HEK293 (cell line): ENCODE data around the gene TYRO3.

Source experiments
- KLF1 ChIP-seq: fragments of 450-650 bp; formaldehyde crosslinking; IDR thresholded peaks from 2 replicates; pipeline ENCODE4 v1.5.1; 2016; ENCODE audit warnings: missing biosample characterization, missing genetic modification characterization
- MYNN ChIP-seq: fragments of 450-650 bp; formaldehyde crosslinking; IDR thresholded peaks from 2 replicates; pipeline ENCODE4 v1.5.1; 2016; ENCODE audit warnings: missing biosample characterization, missing genetic modification characterization, borderline replicate concordance
- MZF1 ChIP-seq: fragments of 450-650 bp; formaldehyde crosslinking; IDR thresholded peaks from 2 replicates; pipeline ENCODE4 v1.5.1; 2017; ENCODE audit warnings: missing biosample characterization, missing genetic modification characterization, borderline replicate concordance
- TCF7L2 ChIP-seq: IDR thresholded peaks from 2 replicates; pipeline ENCODE4 v1.6.1; 2011; ENCODE audit warnings: low read depth, mild to moderate bottlenecking, inconsistent platforms, low read length, moderate library complexity, borderline replicate concordance
- ZNF248 ChIP-seq: fragments of 450-650 bp; formaldehyde crosslinking; IDR thresholded peaks from 2 replicates; pipeline ENCODE4 v1.5.1; 2017; ENCODE audit warnings: missing biosample characterization, missing genetic modification characterization
- ZNF426 ChIP-seq: fragments of 450-650 bp; formaldehyde crosslinking; IDR thresholded peaks from 2 replicates; pipeline ENCODE4 v1.5.1; 2017; ENCODE audit warnings: missing biosample characterization, missing genetic modification characterization, mild to moderate bottlenecking, inconsistent platforms, moderate library complexity
- ZNF785 ChIP-seq: fragments of 450-650 bp; formaldehyde crosslinking; IDR thresholded peaks from 2 replicates; pipeline ENCODE4 v1.5.1; 2016; ENCODE audit warnings: missing biosample characterization, missing genetic modification characterization
- ZSCAN16 ChIP-seq: fragments of 450-650 bp; formaldehyde crosslinking; IDR thresholded peaks from 2 replicates; pipeline ENCODE4 v1.5.1; 2016; ENCODE audit warnings: missing biosample characterization, missing genetic modification characterization
- TF ChIP-seq, protein P1 (sequence below): fragments of 450-650 bp; formaldehyde crosslinking; IDR thresholded peaks from 2 replicates; pipeline ENCODE4 v1.5.1; 2016; ENCODE audit warnings: missing biosample characterization, missing genetic modification characterization
- TF ChIP-seq, protein P2 (sequence below): fragments of 450-650 bp; formaldehyde crosslinking; IDR thresholded peaks from 2 replicates; pipeline ENCODE4 v1.5.1; 2017; ENCODE audit warnings: missing biosample characterization, missing genetic modification characterization

DNA sequence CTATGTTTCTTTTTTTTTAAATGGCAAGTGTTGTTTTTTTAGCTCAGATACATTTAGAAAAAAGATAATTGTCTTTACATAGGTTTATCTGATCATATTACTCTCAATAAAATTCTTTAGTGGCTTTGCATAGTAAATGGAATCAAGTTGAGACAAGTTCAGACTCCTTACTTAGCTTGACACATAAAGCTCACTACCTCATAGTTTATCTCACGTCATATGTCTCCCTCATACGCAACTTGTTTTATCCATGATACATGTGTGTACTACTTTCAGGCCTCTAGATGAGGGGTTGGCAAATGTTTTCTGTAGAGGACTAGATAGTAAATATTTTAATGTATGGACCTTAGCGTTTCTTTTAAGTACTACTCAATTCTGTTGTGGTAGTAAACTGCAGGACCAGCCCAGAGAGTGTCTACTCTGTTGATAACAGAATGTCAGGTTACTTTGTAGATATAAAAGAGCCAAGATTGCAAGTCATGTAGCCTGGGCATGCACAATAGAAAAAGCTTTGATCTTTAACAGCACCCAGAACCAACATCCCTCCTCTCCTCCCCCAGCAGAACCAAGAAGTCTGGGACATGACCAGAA lies 73.0 kb downstream of the TYRO3 start:
- TF ChIP-seq KLF1 (tag by site-specific recombination), result no peak
- no peak for TF ChIP-seq MYNN (tag by site-specific recombination)
- no peak for TF ChIP-seq TCF7L2
- TF ChIP-seq, protein P1, sequence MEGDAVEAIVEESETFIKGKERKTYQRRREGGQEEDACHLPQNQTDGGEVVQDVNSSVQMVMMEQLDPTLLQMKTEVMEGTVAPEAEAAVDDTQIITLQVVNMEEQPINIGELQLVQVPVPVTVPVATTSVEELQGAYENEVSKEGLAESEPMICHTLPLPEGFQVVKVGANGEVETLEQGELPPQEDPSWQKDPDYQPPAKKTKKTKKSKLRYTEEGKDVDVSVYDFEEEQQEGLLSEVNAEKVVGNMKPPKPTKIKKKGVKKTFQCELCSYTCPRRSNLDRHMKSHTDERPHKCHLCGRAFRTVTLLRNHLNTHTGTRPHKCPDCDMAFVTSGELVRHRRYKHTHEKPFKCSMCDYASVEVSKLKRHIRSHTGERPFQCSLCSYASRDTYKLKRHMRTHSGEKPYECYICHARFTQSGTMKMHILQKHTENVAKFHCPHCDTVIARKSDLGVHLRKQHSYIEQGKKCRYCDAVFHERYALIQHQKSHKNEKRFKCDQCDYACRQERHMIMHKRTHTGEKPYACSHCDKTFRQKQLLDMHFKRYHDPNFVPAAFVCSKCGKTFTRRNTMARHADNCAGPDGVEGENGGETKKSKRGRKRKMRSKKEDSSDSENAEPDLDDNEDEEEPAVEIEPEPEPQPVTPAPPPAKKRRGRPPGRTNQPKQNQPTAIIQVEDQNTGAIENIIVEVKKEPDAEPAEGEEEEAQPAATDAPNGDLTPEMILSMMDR (tag by site-specific recombination), result no peak
- TF ChIP-seq MZF1, result no peak
- TF ChIP-seq, protein P2, sequence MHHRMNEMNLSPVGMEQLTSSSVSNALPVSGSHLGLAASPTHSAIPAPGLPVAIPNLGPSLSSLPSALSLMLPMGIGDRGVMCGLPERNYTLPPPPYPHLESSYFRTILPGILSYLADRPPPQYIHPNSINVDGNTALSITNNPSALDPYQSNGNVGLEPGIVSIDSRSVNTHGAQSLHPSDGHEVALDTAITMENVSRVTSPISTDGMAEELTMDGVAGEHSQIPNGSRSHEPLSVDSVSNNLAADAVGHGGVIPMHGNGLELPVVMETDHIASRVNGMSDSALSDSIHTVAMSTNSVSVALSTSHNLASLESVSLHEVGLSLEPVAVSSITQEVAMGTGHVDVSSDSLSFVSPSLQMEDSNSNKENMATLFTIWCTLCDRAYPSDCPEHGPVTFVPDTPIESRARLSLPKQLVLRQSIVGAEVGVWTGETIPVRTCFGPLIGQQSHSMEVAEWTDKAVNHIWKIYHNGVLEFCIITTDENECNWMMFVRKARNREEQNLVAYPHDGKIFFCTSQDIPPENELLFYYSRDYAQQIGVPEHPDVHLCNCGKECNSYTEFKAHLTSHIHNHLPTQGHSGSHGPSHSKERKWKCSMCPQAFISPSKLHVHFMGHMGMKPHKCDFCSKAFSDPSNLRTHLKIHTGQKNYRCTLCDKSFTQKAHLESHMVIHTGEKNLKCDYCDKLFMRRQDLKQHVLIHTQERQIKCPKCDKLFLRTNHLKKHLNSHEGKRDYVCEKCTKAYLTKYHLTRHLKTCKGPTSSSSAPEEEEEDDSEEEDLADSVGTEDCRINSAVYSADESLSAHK (tag by site-specific recombination), result no peak
- TF ChIP-seq ZNF426 (tag by site-specific recombination), result no peak
- TF ChIP-seq ZSCAN16, result no peak
- no peak for TF ChIP-seq ZNF248 (tag by site-specific recombination)
- TF ChIP-seq ZNF785, result no peak
